Fibroblast of villous mesenchyme (primary cell): Measurements from ENCODE around the gene ANKRD44. TPM values are rescaled to one million over a fixed set of nuclear protein-coding genes. Genes with fewer than 3 reads are reported as not detected.
"Not testable (repeated sequence)": the region's sequence is repeated elsewhere in the genome, so short reads cannot be mapped to it uniquely, and the experiment has no call there.

ENCODE experiments used
- DNase-seq: peaks from one replicate; pipeline ENCODE4 v3.0.0-alpha.2; 2010; ENCODE audit warnings: low read depth
- H3K4me3 ChIP-seq: 2 replicates; pipeline ENCODE4 v1.5.1; 2011; ENCODE audit warnings: low read depth, mild to moderate bottlenecking, low read length
- total RNA-seq: library from RNA; depleted of rRNA; stranded (reverse); fragments of >200 nt; gene quantifications from 2 replicates; pipeline ENCODE4 v1.2.3, GENCODE V29; 2012
- TF ChIP-seq, protein P1 (sequence below): IDR thresholded peaks from 2 replicates; pipeline ENCODE4 v1.5.1; 2012; ENCODE audit warnings: low read depth, mild to moderate bottlenecking, low read length; ENCODE audit not compliant: insufficient read depth

ANKRD44 gene
- total RNA-seq, 1 donor = 3.9 TPM

DNA sequence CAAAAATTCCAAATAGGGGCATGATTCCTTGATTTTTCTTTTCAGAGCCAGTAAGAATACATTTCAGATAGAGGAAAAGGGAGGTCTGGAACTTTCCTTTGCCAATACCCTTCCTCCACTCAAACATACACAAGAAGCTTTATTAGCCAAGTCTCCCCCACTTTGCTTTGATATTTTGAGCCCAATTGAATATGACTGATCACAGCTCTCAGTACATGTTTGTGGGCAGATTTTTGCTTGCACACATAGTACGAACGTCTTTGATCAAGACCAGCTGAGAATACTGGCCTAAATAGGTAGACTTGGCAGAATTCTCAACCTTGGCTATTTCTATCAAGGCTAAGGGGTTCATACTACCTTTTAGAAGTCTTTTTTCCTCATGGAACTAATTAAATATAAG lies 235.3 kb downstream of the ANKRD44 start:
- DNase-seq = no peak
- TF ChIP-seq, protein P1, sequence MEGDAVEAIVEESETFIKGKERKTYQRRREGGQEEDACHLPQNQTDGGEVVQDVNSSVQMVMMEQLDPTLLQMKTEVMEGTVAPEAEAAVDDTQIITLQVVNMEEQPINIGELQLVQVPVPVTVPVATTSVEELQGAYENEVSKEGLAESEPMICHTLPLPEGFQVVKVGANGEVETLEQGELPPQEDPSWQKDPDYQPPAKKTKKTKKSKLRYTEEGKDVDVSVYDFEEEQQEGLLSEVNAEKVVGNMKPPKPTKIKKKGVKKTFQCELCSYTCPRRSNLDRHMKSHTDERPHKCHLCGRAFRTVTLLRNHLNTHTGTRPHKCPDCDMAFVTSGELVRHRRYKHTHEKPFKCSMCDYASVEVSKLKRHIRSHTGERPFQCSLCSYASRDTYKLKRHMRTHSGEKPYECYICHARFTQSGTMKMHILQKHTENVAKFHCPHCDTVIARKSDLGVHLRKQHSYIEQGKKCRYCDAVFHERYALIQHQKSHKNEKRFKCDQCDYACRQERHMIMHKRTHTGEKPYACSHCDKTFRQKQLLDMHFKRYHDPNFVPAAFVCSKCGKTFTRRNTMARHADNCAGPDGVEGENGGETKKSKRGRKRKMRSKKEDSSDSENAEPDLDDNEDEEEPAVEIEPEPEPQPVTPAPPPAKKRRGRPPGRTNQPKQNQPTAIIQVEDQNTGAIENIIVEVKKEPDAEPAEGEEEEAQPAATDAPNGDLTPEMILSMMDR = no peak
- no peak overlapping the region for H3K4me3 ChIP-seq

DNA sequence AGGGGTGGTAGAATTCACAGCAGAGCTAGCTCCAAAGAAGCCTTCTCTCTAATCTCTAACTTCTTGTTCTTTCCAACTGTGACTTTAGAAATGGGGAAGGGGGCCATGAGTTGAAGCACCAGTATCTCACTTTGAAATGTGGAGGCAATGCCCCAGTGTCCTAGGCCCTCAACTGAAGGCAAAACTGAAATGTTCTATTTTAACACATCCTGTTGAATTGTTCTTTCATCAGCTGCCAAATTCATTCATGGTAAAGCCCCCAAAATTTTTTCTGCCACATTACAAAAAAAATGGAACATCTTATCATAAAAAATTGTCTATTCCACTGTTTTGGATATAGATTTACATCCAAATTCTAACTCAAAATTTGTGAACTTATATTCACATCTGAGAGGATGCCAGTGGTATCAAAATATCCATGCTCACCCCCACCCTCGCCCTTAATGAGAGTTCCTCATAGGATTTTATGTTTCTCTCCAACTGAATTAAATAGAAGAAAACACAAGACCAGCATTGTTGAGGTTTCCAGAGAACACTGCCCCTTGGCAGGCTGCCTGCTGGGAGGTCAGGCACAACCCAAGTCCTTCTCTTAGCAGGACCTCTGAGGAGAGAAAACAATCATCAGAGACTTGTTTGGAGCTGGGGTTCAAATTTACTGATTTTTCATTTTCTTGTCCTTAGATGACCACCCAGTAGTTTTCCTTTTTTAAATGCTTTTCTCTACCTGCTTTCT lies 236.7 kb downstream of the ANKRD44 start:
- TF ChIP-seq, protein P1 = no peak
- DNase-seq = no peak
- no peak overlapping the region for H3K4me3 ChIP-seq

DNA sequence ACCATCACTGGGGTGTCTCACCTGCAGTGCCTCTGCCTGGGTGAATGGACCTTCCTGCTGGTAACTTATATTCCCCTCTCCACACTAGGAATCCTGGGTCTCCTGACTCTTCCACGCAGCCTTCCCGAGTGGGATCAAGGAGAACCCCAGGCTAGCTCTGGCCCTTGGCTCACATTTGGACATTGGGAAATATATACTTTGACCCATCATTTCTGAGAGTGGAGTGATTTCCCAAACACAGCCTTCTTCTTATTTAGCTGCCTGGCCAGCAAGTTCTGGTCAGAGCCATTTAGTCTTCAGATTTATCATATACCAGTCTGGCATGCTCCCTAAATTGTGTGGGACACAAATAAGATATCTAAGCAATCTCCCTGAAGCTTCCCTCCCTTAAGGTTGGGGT lies 237.3 kb downstream of the ANKRD44 start:
- TF ChIP-seq, protein P1 = no peak
- no peak overlapping the region for H3K4me3 ChIP-seq
- DNase-seq = no peak

DNA sequence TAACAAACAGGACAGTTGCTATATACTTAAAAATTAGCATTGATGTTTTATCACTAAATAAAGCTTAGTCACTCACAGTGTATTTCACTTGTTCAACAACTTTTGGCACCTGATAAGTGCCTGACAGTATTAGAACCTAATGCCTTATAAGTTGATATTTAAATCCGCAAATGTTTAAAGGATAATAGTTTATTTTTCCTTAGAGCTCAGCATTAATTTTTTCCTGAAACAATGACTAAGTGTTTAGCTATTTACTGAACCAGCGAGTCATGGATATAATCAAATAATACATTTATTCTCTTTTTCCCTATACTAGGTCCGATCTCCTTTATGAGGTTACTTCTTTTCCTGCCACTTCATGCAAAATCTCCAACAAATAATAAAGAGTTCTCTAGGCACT lies 238.0 kb downstream of the ANKRD44 start:
- TF ChIP-seq, protein P1 = no peak
- DNase-seq = no peak
- H3K4me3 ChIP-seq = no peak overlapping the region

DNA sequence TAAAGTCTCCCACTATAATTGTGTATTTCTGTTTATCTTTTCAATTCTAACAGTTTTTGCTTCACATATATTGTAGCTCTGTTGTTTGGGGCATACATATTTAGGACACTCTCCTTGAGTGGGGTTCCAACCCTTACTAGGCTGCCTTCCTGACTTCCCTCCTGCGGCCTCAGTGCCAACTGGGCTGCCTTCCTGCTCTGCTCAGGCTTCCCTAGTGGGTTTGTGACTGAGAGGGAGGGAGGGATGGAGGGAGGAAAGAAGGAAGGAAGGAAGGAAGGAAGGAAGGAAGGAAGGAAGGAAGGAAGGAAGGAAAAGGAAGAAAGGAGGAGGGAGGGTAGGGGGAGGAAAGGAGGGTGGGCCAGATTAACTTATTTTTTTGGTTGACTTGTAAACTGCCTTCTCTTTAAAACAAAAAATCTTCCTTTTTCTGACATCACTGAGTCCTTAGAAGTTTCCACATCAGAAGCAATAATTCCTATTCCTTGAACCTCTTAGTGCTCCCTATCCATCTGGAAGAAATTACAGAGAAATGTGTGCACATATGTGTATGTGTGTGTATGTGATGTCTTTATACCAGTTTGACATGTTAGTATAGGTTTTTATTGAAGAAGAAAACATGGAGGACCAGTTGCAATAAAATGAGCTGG lies 238.7 kb downstream of the ANKRD44 start:
- no peak overlapping the region for H3K4me3 ChIP-seq
- no peak for DNase-seq
- TF ChIP-seq, protein P1 = no peak

DNA sequence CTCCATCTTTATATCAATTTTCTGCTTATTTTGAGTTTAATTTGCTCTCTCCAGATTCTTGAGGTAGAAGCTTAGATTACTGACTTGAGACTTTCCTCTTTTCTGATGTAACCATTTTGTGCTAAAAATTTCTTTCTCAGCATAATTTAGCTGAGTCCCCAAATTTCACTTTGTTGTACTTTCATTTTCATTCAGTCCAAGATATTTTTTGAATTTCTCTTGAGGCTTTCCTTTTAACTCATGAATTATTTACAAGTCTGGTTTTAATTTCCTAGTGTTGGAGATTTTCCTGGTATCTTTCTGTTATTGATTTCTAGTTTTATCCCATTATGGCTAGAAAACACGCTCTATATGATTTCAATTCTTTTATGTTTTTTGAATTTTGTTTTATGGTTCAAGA lies 239.4 kb downstream of the ANKRD44 start:
- TF ChIP-seq, protein P1 = no peak
- no peak for DNase-seq
- no peak overlapping the region for H3K4me3 ChIP-seq

DNA sequence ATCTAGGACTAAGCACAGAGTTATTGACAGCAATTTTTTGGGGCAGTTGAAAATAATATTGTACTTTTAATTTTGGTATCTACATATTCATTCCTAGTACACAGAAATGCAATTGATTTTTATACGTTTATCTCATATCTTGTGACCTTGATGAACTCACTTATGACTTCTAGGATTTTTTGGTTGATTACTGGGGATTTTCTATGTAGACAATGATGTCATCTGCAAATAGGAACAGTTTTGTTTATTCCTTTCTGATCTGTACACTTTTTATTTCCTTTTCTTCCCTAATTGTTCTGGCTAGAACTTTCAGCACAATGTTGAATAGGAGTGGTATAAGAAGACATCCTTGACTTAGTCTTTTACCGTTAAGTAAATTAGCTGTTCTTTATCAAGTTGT lies 240.6 kb downstream of the ANKRD44 start:
- DNase-seq = no peak
- TF ChIP-seq, protein P1 = no peak
- H3K4me3 ChIP-seq = no peak overlapping the region

DNA sequence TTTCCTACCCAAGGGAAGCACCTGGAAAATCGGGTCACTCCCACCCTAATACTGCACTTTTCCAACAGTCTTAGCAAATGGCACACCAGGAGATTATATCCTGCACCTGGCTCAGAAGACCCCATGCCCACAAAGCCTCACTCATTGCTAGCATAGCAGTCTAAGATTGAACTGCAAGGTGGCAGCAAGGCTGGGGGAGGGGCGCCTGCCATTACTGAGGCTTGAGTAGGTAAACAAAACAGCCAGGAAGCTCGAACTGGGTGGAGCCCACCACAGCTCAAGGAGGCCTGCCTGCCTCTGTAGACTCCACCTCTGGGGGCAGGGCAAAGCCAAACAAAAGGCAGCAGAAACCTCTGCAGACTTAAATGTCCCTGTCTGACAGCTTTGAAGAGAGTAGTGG lies 248.0 kb downstream of the ANKRD44 start:
- DNase-seq, H3K4me3 ChIP-seq: not testable (repeated sequence)
